H1 (cell line): ENCODE results near the gene MTTP. TPM values are rescaled to one million over a fixed set of nuclear protein-coding genes. Genes with fewer than 3 reads are reported as not detected.
A peak's percentile ranks its signal among the peaks of the same experiment; 100 is the strongest.

ENCODE experiments used
- CHD7 ChIP-seq: fragments of 300-600 bp; sonication (generic); IDR thresholded peaks from 2 replicates; pipeline ENCODE4 v1.7.1; 2012; ENCODE audit warnings: low read length, moderate library complexity, mild to moderate bottlenecking, inconsistent platforms; ENCODE audit not compliant: insufficient replicate concordance
- HDAC2 ChIP-seq, 2 experiments: fragments of 300-600 bp in 1 of 2; sonication (generic) in 1 of 2; IDR thresholded peaks; 2 replicates each; pipeline ENCODE4 v1.6.1; 2011 to 2012; ENCODE audit warnings: low read depth in 2 of 2, low read length in 2 of 2, mild to moderate bottlenecking in 2 of 2, moderate library complexity in 2 of 2, borderline replicate concordance in 1 of 2, inconsistent platforms in 1 of 2
- SAP30 ChIP-seq: fragments of 300-600 bp; sonication (generic); IDR thresholded peaks from 2 replicates; pipeline ENCODE4 v1.7.1; 2012; ENCODE audit warnings: low read length, moderate library complexity, mild to moderate bottlenecking, inconsistent platforms; ENCODE audit not compliant: insufficient read depth, insufficient replicate concordance
- polyA plus RNA-seq, 7 experiments: library from polyadenylated mRNA; depleted of rRNA in 3 of 7; stranded (reverse) in 5 of 7; unstranded in 2 of 7; fragments of >200 nt in 5 of 7; fragments of 200-250 nt in 2 of 7; gene quantifications; 1 replicate in 5 of 7; 2 replicates in 1 of 7; 4 replicates in 1 of 7; pipeline versions ENCODE4 v1.2.1 to v1.2.3, GENCODE V29; 2011 to 2013; ENCODE audit warnings: missing spikeins in 2 of 7, mixed read lengths in 2 of 7
- total RNA-seq: library from RNA; stranded (reverse); fragmentation: NEBNext Ultra II Directional; extraction: Animal tissue kit (Norgen Biotek cat#: 25700); gene quantifications from 2 replicates; pipeline ENCODE4 v1.2.1, GENCODE V29; 2021

The MTTP gene
- total and polyA plus RNA-seq, 2 of the 8 experiments (the other 6 are each of a cell fraction or from before 2014, with no cell fraction given), result 0.12 to 0.26 TPM

DNA sequence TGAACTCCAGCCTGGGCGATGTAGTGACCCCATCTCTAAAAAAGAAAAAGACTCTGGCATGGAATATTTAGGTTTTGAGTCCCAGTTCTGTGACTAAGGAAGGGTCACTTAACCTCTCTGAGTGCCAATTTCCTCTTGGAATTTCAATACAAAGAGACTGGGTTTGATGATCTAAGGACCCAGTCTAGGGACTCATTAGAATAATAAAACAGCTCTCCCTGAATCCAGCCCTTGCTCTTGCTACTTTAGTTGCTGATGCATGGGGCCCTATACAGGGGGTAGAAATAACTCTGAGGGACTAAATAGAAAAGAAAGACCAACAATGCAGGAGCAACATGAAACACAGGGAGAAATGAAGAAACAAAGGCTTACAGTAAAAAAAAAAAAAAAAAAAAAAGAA lies 70.4 kb downstream of the MTTP start (continued):
- peak; percentile 70 for TF ChIP-seq CHD7
- TF ChIP-seq HDAC2 (IDR thresholded peaks at IDR 0.05; ENCODE audit: borderline replicate concordance in 1 of 2, low read depth in 2 of 2, low read length in 2 of 2), result peak in 1 of 2 experiments; percentile 51; a peak in 1 of 4 replicates
- TF ChIP-seq SAP30, result no peak
